Calu3 (cell line): ENCODE data around the gene TMEM132A. TPM values are rescaled to one million over a fixed set of nuclear protein-coding genes. Genes with fewer than 3 reads are reported as not detected.

Experiments used
- Bru-seq: library from RNA; stranded (reverse); fragments of 400-500 nt; gene quantifications from one replicate; lab custom pipeline; 2021; lab: Mats Ljungman, UMichigan
- BruChase-seq, 2 experiments: library from RNA; stranded (reverse); fragments of 400-500 nt; gene quantifications; one replicate each; lab custom pipeline; 2021; lab: Mats Ljungman, UMichigan
- BruUV-seq: library from RNA; stranded (reverse); fragments of 400-500 nt; replicated peaks from 2 replicates; lab custom pipeline; 2021; lab: Mats Ljungman, UMichigan
- CTCF ChIA-PET: fragments of 300-600 bp; sonication (Branson Sonifier 250); formaldehyde crosslinking; loops from one replicate; lab custom pipeline; 2022; ENCODE audit warnings: antibody characterized with exemption; lab: Charles Lee
- DNase-seq: peaks from one replicate; pipeline ENCODE4 v3.0.0; 2022
- H3K27ac Mint-ChIP-seq: one replicate; pipeline ENCODE4 v1.8.0; 2022; ENCODE audit warnings: mixed read lengths; ENCODE audit not compliant: unreplicated experiment
- H3K27me3 Mint-ChIP-seq: one replicate; pipeline ENCODE4 v1.8.0; 2022; ENCODE audit warnings: mixed read lengths; ENCODE audit not compliant: unreplicated experiment
- H3K36me3 Mint-ChIP-seq: one replicate; pipeline ENCODE4 v1.8.0; 2022; ENCODE audit warnings: mild to moderate bottlenecking, moderate library complexity, mixed read lengths; ENCODE audit not compliant: insufficient read depth, unreplicated experiment
- H3K4me1 Mint-ChIP-seq: one replicate; pipeline ENCODE4 v1.8.0; 2022; ENCODE audit warnings: mild to moderate bottlenecking, low read depth, mixed read lengths; ENCODE audit not compliant: unreplicated experiment
- H3K4me3 Mint-ChIP-seq: one replicate; pipeline ENCODE4 v1.8.0; 2022; ENCODE audit warnings: mild to moderate bottlenecking, low read depth, moderate library complexity, mixed read lengths; ENCODE audit not compliant: unreplicated experiment
- H3K9me3 Mint-ChIP-seq: one replicate; pipeline ENCODE4 v1.8.0; 2022; ENCODE audit warnings: low read depth, mixed read lengths; ENCODE audit not compliant: unreplicated experiment
- intact Hi-C: fragments of 100-400 bp; cut with micrococcal nuclease; formaldehyde crosslinking; loops from one replicate; pipeline ENCODE4 v1.10.0; 2022; ENCODE audit not compliant: unreplicated experiment
- long read RNA-seq: library from polyadenylated mRNA; stranded (forward); transcript quantifications from one replicate; pipeline ENCODE4 v2.0.0, GENCODE V29; 2022
- total RNA-seq: library from RNA; stranded (reverse); gene quantifications from 2 replicates; pipeline ENCODE4 v1.2.3, GENCODE V29; 2022
- TF ChIP-seq, protein P1 (sequence below): fragments of 200-600 bp; IDR thresholded peaks from one replicate; pipeline ENCODE4 v1.8.0; 2022; ENCODE audit warnings: antibody characterized with exemption; ENCODE audit not compliant: unreplicated experiment

TMEM132A gene
- total RNA-seq (105 and 116 TPM in 2 replicates), Bru-seq, nascent RNA (percentile 49 among the genes with signal in this experiment), BruChase-seq, experiment 1, labeled RNA remaining after a 6-hour chase (percentile 74 among the genes with signal in this experiment), BruChase-seq, experiment 2, labeled RNA remaining after a 2-hour chase (percentile 74 among the genes with signal in this experiment)
- long read RNA-seq, transcript TMEM132A-202 (11 exons, 3,346 nt) = major isoform, 15 of 93 reads
- long read RNA-seq, transcript TMEM132A-201 (11 exons, 3,480 nt) = minor isoform, 13 of 93 reads
- long read RNA-seq, partial matches to known transcripts = 15 of 93 reads
- long read RNA-seq, other reads (novel, unspliced or antisense) = 50 of 93 reads

DNA sequence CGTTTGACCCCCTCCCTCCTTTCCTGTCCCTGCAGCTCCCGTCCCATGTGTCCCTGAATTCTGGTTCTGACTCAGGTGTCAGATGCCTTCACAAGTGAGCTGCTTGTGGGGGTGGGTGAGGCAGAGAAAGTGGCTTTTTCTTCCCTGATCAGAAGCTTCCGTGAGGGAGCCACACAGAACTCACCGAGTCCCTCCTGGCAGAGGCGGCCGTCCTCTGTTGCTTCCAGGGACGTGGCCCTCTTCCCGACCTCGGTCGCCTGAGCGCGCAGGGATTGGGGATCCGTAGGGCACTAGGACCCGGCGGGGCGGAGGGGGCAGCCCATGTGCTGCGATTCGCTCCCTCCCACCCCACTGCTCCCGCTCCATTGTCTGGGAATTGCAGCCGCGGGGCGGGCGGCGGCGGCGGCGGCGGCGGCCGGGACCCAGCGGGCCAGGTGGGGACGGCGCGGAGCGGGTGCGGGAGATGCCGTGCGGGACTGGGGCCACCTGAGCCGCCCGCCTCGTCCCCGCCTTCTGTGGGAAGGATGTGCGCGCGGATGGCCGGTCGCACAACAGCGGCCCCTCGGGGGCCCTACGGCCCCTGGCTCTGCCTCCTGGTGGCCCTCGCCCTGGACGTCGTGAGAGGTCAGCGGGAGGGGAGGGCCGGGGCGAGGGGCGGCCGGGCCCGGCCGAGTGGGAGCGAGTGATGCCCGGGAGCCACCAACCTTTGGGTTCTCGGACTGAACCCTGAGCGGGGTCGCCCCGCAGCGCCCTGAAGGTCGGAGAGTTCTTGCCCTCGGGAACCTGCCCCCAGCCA is at the start of gene TMEM132A:
TMEM132A (plus strand) TSS at position 351 of the 796 bp plus-strand sequence; CDS start at position 525, 174 bp downstream.
- BruUV-seq = no TSS peak
- Mint-ChIP-seq H3K4me1 (peaks cover 15% of the 10 kb centered on the region), H3K36me3 (peaks cover 19% of the 10 kb centered on the region), H3K4me3 (peak within 1 kb of the TSS; percentile 82), H3K9me3 (no peaks in the 10 kb centered on the region), H3K27me3 (no peaks in the 10 kb centered on the region), H3K27ac (no peak within 1 kb of the TSS)
- TF ChIP-seq, protein P1, sequence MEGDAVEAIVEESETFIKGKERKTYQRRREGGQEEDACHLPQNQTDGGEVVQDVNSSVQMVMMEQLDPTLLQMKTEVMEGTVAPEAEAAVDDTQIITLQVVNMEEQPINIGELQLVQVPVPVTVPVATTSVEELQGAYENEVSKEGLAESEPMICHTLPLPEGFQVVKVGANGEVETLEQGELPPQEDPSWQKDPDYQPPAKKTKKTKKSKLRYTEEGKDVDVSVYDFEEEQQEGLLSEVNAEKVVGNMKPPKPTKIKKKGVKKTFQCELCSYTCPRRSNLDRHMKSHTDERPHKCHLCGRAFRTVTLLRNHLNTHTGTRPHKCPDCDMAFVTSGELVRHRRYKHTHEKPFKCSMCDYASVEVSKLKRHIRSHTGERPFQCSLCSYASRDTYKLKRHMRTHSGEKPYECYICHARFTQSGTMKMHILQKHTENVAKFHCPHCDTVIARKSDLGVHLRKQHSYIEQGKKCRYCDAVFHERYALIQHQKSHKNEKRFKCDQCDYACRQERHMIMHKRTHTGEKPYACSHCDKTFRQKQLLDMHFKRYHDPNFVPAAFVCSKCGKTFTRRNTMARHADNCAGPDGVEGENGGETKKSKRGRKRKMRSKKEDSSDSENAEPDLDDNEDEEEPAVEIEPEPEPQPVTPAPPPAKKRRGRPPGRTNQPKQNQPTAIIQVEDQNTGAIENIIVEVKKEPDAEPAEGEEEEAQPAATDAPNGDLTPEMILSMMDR = no peak
- DNase-seq = peak; percentile 82
- CTCF ChIA-PET = interaction anchor here (0.9 to 1.3 kb wide), 2 partner anchors 9 to 209 kb away, joined by 3 to 7 read pairs; no protein-coding TSS in a partner anchor
- intact Hi-C loops = no loop called here

DNA sequence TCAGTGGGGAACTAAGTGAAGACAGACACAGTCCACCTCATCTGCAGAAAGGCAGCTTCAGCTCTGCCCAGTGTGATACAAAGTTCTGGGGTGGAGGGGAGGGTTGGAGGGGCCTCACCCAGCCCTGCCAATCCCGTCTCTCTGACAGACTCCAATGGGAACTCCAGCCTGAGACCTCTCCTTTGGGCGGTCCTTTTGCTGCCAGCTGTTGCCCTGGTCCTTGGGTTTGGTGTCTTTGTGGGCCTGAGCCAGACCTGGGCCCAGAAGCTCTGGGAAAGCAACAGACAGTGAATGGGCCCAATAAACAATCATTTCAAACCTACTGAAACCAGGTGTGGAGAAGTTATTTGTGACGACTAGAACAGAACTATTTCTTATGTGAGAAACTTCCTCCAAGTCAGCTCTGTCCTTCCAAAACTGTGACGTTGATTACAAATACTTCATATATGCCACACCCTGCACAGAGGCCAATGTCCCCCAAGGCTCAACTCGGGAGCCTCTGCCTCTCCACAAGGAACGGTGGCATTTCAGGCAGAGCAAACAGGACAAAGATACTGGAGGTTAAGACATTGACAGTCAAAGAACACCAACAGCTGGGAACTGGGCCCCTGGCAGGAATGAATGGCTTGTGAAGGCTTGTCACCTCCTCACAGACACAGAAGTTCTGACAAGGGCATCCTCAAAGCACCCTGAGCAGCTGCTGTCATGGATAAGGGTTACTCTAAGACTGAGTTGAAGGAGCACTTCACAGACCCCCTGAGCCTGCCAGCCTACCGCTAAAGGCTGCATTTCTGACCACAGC is 48.7 kb upstream of the TMEM132A start:
- BruUV-seq = no TSS peak
- intact Hi-C loops = no loop called here
- no peak overlapping the region for H3K4me3 Mint-ChIP-seq
- TF ChIP-seq, protein P1 = no peak
- H3K9me3 Mint-ChIP-seq = no peaks in the 10 kb centered on the region
- H3K27ac Mint-ChIP-seq = no peak overlapping the region
- no peaks in the 10 kb centered on the region for H3K36me3 Mint-ChIP-seq
- H3K27me3 Mint-ChIP-seq = no peaks in the 10 kb centered on the region
- no peak for DNase-seq
- CTCF ChIA-PET = no interaction called here
- no peaks in the 10 kb centered on the region for H3K4me1 Mint-ChIP-seq

- no peaks in the 10 kb centered on the region for H3K27me3 Mint-ChIP-seq
- H3K36me3 Mint-ChIP-seq = no peaks in the 10 kb centered on the region
- H3K27ac Mint-ChIP-seq = no peak overlapping the region
- no peaks in the 10 kb centered on the region for H3K4me1 Mint-ChIP-seq
- TF ChIP-seq, protein P1 = no peak
- DNase-seq = no peak
- intact Hi-C loops = no loop called here
- CTCF ChIA-PET = no interaction called here
- no peaks in the 10 kb centered on the region for H3K9me3 Mint-ChIP-seq
- no peak overlapping the region for H3K4me3 Mint-ChIP-seq
- BruUV-seq = no TSS peak
These were observed 48.1 kb upstream of the TMEM132A start for GRCh38 chr11:60876168-60876485.
